GM23338 (cell line): Measurements from ENCODE around the gene DHRSX. TPM values are rescaled to one million over a fixed set of nuclear protein-coding genes. Genes with fewer than 3 reads are reported as not detected.

ENCODE experiments used
- ATAC-seq: fragments of 200-7000 bp; cut with Tn5 transposase; 3 replicates; pipeline ENCODE4 v1.9.1; 2020
- DNase-seq: peaks from one replicate; pipeline ENCODE4 v3.0.0-alpha.2; 2015; ENCODE audit warnings: low spot score
- H2AFZ ChIP-seq: fragments of 200-600 bp; sonication (generic); 2 replicates; pipeline ENCODE4 v1.8.0; 2016; ENCODE audit warnings: antibody characterized with exemption, mild to moderate bottlenecking, moderate library complexity
- H3F3A ChIP-seq: fragments of 200-600 bp; sonication (generic); replicated peaks from 2 replicates; pipeline ENCODE4 v1.8.0; 2017; ENCODE audit warnings: antibody characterized with exemption, mixed run types, low read depth
- H3K27ac ChIP-seq: fragments of 200-600 bp; sonication (generic); 2 replicates; pipeline ENCODE4 v1.6.1; 2016; ENCODE audit warnings: low read depth
- H3K27me3 ChIP-seq: fragments of 200-600 bp; sonication (generic); 2 replicates; pipeline ENCODE4 v1.8.0; 2016; ENCODE audit warnings: mild to moderate bottlenecking, mixed run types, moderate library complexity; ENCODE audit not compliant: insufficient read depth
- H3K36me3 ChIP-seq: fragments of 200-600 bp; sonication (generic); 2 replicates; pipeline ENCODE4 v1.8.0; 2016; ENCODE audit warnings: mild to moderate bottlenecking; ENCODE audit not compliant: insufficient read depth
- H3K4me1 ChIP-seq: fragments of 200-600 bp; sonication (generic); 2 replicates; pipeline ENCODE4 v1.8.0; 2016; ENCODE audit warnings: mild to moderate bottlenecking, moderate library complexity; ENCODE audit not compliant: insufficient read depth
- H3K4me2 ChIP-seq: fragments of 200-600 bp; sonication (generic); 2 replicates; pipeline ENCODE4 v1.7.1; 2017; ENCODE audit warnings: mixed run types
- H3K4me3 ChIP-seq: fragments of 200-600 bp; sonication (generic); 2 replicates; pipeline ENCODE4 v1.6.1; 2016; ENCODE audit warnings: mixed run types
- H3K79me2 ChIP-seq: fragments of 200-600 bp; sonication (generic); replicated peaks from 2 replicates; pipeline ENCODE4 v1.8.0; 2017; ENCODE audit warnings: mild to moderate bottlenecking; ENCODE audit not compliant: insufficient read depth
- H3K9me2 ChIP-seq: fragments of 200-600 bp; sonication (generic); 2 replicates; pipeline ENCODE4 v1.8.0; 2017; ENCODE audit not compliant: insufficient read depth
- H4K20me1 ChIP-seq: fragments of 200-600 bp; sonication (generic); replicated peaks from 2 replicates; pipeline ENCODE4 v1.8.0; 2017; ENCODE audit warnings: mild to moderate bottlenecking; ENCODE audit not compliant: insufficient read depth
- H3K27ac Mint-ChIP-seq: 2 replicates; pipeline ENCODE4 v1.8.0; 2020; ENCODE audit warnings: inconsistent platforms, mild to moderate bottlenecking, moderate library complexity, mixed read lengths
- H3K27me3 Mint-ChIP-seq: 3 replicates; pipeline ENCODE4 v1.8.0; 2022; ENCODE audit warnings: low read depth, mild to moderate bottlenecking, moderate library complexity, mixed read lengths, inconsistent platforms; ENCODE audit not compliant: insufficient read depth, poor library complexity
- H3K36me3 Mint-ChIP-seq: 3 replicates; pipeline ENCODE4 v1.8.0; 2021; ENCODE audit warnings: low read depth, mild to moderate bottlenecking, inconsistent platforms, moderate library complexity, mixed read lengths
- H3K4me1 Mint-ChIP-seq: 3 replicates; pipeline ENCODE4 v1.8.0; 2020; ENCODE audit warnings: mild to moderate bottlenecking, inconsistent platforms, mixed read lengths
- H3K4me3 Mint-ChIP-seq: 3 replicates; pipeline ENCODE4 v1.8.0; 2021; ENCODE audit warnings: moderate library complexity, mild to moderate bottlenecking, inconsistent platforms, mixed read lengths
- H3K9me3 Mint-ChIP-seq: 3 replicates; pipeline ENCODE4 v1.8.0; 2020; ENCODE audit warnings: moderate library complexity, mild to moderate bottlenecking, inconsistent platforms, mixed read lengths
- CREB1 ChIP-seq: fragments of 250-450 bp; sonication (Bioruptor Pico); IDR thresholded peaks from 2 replicates; pipeline ENCODE4 v1.5.0; 2020; ENCODE audit warnings: low read depth, mild to moderate bottlenecking, moderate library complexity
- EZH2 ChIP-seq: fragments of 200-600 bp; sonication (generic); IDR thresholded peaks from one replicate; pipeline ENCODE4 v1.8.0; 2017; ENCODE audit warnings: antibody characterized with exemption, mild to moderate bottlenecking, low read depth; ENCODE audit not compliant: unreplicated experiment
- EZH2phosphoT487 ChIP-seq: fragments of 200-600 bp; sonication (generic); IDR thresholded peaks from one replicate; pipeline ENCODE4 v1.8.1; 2018; ENCODE audit warnings: antibody characterized with exemption; ENCODE audit not compliant: unreplicated experiment
- JUNB ChIP-seq: IDR thresholded peaks from one replicate; pipeline ENCODE4 v1.6.1; 2016; ENCODE audit warnings: antibody characterized with exemption; ENCODE audit not compliant: unreplicated experiment
- NANOG ChIP-seq: IDR thresholded peaks from 2 replicates; pipeline ENCODE4 v1.6.1; 2016; ENCODE audit warnings: antibody characterized with exemption, borderline replicate concordance
- POLR2AphosphoS5 ChIP-seq: IDR thresholded peaks from 2 replicates; pipeline ENCODE4 v1.6.1; 2016; ENCODE audit warnings: antibody characterized with exemption, low read depth
- STAT1 ChIP-seq: IDR thresholded peaks from one replicate; pipeline ENCODE4 v1.6.1; 2016; ENCODE audit warnings: antibody characterized with exemption; ENCODE audit not compliant: unreplicated experiment
- ZNF114 ChIP-seq: fragments of 250-450 bp; sonication (Bioruptor Pico); IDR thresholded peaks from 2 replicates; pipeline ENCODE4 v1.5.0; 2020; ENCODE audit warnings: mild to moderate bottlenecking, moderate library complexity
- ZNF331 ChIP-seq: fragments of 250-450 bp; sonication (Bioruptor Pico); IDR thresholded peaks from 2 replicates; pipeline ENCODE4 v1.5.0; 2020; ENCODE audit warnings: low read depth, mild to moderate bottlenecking, moderate library complexity
- polyA plus RNA-seq: library from polyadenylated mRNA; unstranded; fragments of >200 nt; fragmentation: Nextera tagmentation; extraction: Ambion mirVana; gene quantifications from 2 replicates; pipeline ENCODE4 v1.2.1, GENCODE V29; 2016
- total RNA-seq: library from RNA; depleted of rRNA; stranded (reverse); fragments of >200 nt; shearing (Covaris generic); gene quantifications from 2 replicates; pipeline ENCODE4 v1.2.3, GENCODE V29; 2014
- TF ChIP-seq, protein P1 (sequence below): IDR thresholded peaks from one replicate; pipeline ENCODE4 v1.6.1; 2018; ENCODE audit warnings: antibody characterized with exemption; ENCODE audit not compliant: unreplicated experiment
- TF ChIP-seq, protein P2 (sequence below), 2 experiments: fragments of 200-600 bp in 1 of 2; sonication (generic) in 1 of 2; conservative IDR thresholded peaks; 2 replicates each; pipeline versions ENCODE4 v1.5.1 to v1.6.1; 2016 to 2017; ENCODE audit warnings: antibody characterized with exemption in 2 of 2, low read depth in 2 of 2, mild to moderate bottlenecking in 2 of 2, moderate library complexity in 1 of 2
- TF ChIP-seq, protein P3 (sequence below): IDR thresholded peaks from 2 replicates; pipeline ENCODE4 v1.6.1; 2016; ENCODE audit warnings: antibody characterized with exemption

DHRSX gene
- total and polyA plus RNA-seq, 2 experiments from 2014 or later: 33.9 to 43.0 TPM

DNA sequence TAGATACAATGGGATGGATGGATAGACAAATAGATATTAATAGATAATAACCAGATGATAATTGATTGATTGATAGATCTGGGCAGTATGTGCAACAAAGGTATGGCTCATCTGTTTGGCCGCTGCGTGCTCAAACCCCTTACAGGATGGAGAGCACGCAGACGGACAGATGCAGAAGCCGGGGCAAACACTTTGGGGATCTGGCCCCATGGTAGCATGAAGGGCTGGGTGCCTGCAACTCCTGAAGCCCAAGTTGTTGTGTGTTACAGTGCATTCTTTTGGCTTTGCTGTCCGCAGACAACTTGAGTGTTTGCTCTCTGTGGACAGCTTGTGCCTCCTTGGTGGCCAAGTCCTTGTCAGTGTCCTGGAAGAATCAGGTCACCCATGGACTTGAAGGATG lies 10.6 kb upstream of the DHRSX start (continued):
- TF ChIP-seq POLR2AphosphoS5 (no peak), JUNB (no peak)
- TF ChIP-seq, protein P1, sequence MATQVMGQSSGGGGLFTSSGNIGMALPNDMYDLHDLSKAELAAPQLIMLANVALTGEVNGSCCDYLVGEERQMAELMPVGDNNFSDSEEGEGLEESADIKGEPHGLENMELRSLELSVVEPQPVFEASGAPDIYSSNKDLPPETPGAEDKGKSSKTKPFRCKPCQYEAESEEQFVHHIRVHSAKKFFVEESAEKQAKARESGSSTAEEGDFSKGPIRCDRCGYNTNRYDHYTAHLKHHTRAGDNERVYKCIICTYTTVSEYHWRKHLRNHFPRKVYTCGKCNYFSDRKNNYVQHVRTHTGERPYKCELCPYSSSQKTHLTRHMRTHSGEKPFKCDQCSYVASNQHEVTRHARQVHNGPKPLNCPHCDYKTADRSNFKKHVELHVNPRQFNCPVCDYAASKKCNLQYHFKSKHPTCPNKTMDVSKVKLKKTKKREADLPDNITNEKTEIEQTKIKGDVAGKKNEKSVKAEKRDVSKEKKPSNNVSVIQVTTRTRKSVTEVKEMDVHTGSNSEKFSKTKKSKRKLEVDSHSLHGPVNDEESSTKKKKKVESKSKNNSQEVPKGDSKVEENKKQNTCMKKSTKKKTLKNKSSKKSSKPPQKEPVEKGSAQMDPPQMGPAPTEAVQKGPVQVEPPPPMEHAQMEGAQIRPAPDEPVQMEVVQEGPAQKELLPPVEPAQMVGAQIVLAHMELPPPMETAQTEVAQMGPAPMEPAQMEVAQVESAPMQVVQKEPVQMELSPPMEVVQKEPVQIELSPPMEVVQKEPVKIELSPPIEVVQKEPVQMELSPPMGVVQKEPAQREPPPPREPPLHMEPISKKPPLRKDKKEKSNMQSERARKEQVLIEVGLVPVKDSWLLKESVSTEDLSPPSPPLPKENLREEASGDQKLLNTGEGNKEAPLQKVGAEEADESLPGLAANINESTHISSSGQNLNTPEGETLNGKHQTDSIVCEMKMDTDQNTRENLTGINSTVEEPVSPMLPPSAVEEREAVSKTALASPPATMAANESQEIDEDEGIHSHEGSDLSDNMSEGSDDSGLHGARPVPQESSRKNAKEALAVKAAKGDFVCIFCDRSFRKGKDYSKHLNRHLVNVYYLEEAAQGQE: no peak
- TF ChIP-seq, protein P2, sequence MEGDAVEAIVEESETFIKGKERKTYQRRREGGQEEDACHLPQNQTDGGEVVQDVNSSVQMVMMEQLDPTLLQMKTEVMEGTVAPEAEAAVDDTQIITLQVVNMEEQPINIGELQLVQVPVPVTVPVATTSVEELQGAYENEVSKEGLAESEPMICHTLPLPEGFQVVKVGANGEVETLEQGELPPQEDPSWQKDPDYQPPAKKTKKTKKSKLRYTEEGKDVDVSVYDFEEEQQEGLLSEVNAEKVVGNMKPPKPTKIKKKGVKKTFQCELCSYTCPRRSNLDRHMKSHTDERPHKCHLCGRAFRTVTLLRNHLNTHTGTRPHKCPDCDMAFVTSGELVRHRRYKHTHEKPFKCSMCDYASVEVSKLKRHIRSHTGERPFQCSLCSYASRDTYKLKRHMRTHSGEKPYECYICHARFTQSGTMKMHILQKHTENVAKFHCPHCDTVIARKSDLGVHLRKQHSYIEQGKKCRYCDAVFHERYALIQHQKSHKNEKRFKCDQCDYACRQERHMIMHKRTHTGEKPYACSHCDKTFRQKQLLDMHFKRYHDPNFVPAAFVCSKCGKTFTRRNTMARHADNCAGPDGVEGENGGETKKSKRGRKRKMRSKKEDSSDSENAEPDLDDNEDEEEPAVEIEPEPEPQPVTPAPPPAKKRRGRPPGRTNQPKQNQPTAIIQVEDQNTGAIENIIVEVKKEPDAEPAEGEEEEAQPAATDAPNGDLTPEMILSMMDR (conservative IDR thresholded peaks at IDR 0.05; ENCODE audit: low read depth in 2 of 2): no peak

- Mint-ChIP-seq H3K9me3 (no peaks in the 10 kb centered on the region; the same call in 2 of the 3 replicates), H3K4me1 (peaks cover 4% of the 10 kb centered on the region; the same call in 1 of the 3 replicates), H3K36me3 (no peaks in the 10 kb centered on the region), H3K27me3 (peaks cover 6% of the 10 kb centered on the region), H3K27ac (no peak overlapping the region), H3K4me3 (no peak overlapping the region)
- 0 out of 2 replicates have a peak overlapping the region, but pooled peaks have one; percentile 59 for H2AFZ ChIP-seq
- no peaks in the 10 kb centered on the region; the same call in 1 of the 2 replicates for H3K4me1 ChIP-seq
- ATAC-seq: no peak
- DNase-seq: no peak
- no peak overlapping the region for H3K4me3 ChIP-seq
- H3K36me3 ChIP-seq: no peaks in the 10 kb centered on the region
- no peak overlapping the region for H3K4me2 ChIP-seq
- no peak overlapping the region for H3K27ac ChIP-seq
- H3F3A ChIP-seq: no peaks in the 10 kb centered on the region; the same call in 1 of the 2 replicates
- no peaks in the 10 kb centered on the region for H4K20me1 ChIP-seq
- H3K79me2 ChIP-seq: no peaks in the 10 kb centered on the region
- H3K27me3 ChIP-seq: no peaks in the 10 kb centered on the region
- H3K9me2 ChIP-seq: no peaks in the 10 kb centered on the region
- TF ChIP-seq EZH2phosphoT487: no peak
- no peak for TF ChIP-seq STAT1
- TF ChIP-seq ZNF331: no peak
- no peak for TF ChIP-seq JUNB
- TF ChIP-seq CREB1 (CRISPR knock-in tag): no peak
- TF ChIP-seq, protein P1: no peak
- no peak for TF ChIP-seq EZH2
- TF ChIP-seq, protein P3, sequence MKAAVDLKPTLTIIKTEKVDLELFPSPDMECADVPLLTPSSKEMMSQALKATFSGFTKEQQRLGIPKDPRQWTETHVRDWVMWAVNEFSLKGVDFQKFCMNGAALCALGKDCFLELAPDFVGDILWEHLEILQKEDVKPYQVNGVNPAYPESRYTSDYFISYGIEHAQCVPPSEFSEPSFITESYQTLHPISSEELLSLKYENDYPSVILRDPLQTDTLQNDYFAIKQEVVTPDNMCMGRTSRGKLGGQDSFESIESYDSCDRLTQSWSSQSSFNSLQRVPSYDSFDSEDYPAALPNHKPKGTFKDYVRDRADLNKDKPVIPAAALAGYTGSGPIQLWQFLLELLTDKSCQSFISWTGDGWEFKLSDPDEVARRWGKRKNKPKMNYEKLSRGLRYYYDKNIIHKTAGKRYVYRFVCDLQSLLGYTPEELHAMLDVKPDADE: no peak
- no peak for TF ChIP-seq ZNF114 (CRISPR knock-in tag)
- TF ChIP-seq NANOG: no peak
Measured at GRCh38 chrX:2508648-2509335, 8.0 kb upstream of the DHRSX start.
